DND-41 (cell line): ENCODE results near the gene FEZF2.

Experiments
- EZH2 ChIP-seq: IDR thresholded peaks from 3 replicates; pipeline ENCODE4 v1.6.1; 2012; ENCODE audit warnings: borderline replicate concordance, low read depth, mild to moderate bottlenecking, moderate library complexity, low read length, inconsistent platforms; ENCODE audit not compliant: severe bottlenecking
- TF ChIP-seq, protein P1 (sequence below): IDR thresholded peaks from 2 replicates; pipeline ENCODE4 v1.5.1; 2012; ENCODE audit warnings: borderline replicate concordance, low read length, moderate library complexity, mild to moderate bottlenecking; ENCODE audit not compliant: poor library complexity, severe bottlenecking; ENCODE audit errors: extremely low read depth

DNA sequence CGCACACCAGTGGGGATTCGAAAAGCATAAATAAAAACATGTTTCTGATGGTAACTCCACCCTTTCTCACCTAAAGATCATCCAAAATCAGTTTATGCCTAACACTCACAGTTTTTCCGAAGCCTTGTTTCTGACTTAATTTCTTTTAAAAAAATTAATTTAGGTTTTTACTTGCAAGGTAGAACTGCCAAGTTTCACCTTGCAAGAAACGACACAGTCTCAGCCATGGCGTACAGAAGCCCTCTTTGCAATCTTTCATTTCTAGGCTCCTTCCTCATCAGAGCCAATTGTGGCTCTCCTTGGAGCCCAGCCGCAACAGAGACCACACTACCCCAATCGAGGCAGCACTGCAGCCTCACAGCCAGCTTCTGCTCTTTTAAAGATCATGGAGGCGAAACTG, 31.0 kb upstream of the FEZF2 start:
- TF ChIP-seq, protein P1, sequence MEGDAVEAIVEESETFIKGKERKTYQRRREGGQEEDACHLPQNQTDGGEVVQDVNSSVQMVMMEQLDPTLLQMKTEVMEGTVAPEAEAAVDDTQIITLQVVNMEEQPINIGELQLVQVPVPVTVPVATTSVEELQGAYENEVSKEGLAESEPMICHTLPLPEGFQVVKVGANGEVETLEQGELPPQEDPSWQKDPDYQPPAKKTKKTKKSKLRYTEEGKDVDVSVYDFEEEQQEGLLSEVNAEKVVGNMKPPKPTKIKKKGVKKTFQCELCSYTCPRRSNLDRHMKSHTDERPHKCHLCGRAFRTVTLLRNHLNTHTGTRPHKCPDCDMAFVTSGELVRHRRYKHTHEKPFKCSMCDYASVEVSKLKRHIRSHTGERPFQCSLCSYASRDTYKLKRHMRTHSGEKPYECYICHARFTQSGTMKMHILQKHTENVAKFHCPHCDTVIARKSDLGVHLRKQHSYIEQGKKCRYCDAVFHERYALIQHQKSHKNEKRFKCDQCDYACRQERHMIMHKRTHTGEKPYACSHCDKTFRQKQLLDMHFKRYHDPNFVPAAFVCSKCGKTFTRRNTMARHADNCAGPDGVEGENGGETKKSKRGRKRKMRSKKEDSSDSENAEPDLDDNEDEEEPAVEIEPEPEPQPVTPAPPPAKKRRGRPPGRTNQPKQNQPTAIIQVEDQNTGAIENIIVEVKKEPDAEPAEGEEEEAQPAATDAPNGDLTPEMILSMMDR: no peak
- TF ChIP-seq EZH2: no peak
